ENCODE results near the gene E4F1.
"Not testable (repeated sequence)": the region's sequence is repeated elsewhere in the genome, so short reads cannot be mapped to it uniquely, and the experiment has no call there.

Gene E4F1

GRCh38 chr16:2250652-2251295 lies 27.4 kb downstream of the E4F1 start:
- DNase-seq: no peak

- peak; percentile 65 for DNase-seq
Measured at GRCh38 chr16:2251296-2252111, 28.1 kb downstream of the E4F1 start, which contains the start of gene ECI1. Gene ECI1, minus strand, starts transcription at chr16:2251587. Its CDS starts 21 bp downstream, at chr16:2251566.

DNA sequence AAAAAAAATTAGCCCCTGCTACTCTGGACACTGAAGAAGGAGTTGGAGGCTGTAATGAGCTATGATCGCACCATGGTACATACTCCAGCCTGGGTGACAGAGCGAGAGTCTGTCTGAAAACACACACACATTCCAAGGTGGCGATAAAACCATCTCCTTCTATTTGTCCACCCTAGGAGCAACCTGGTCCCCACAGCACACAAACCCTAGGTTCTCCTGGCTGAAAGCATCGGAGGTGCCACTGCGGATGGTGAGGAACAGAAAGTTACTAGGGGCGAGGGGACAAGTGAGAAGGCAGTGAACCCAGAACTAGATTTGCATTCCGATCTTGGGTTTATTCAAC lies 29.4 kb downstream of the E4F1 start:
- no peak for DNase-seq

- no peak for DNase-seq
Measured at GRCh38 chr16:2253293-2253692, 29.9 kb downstream of the E4F1 start.

DNA sequence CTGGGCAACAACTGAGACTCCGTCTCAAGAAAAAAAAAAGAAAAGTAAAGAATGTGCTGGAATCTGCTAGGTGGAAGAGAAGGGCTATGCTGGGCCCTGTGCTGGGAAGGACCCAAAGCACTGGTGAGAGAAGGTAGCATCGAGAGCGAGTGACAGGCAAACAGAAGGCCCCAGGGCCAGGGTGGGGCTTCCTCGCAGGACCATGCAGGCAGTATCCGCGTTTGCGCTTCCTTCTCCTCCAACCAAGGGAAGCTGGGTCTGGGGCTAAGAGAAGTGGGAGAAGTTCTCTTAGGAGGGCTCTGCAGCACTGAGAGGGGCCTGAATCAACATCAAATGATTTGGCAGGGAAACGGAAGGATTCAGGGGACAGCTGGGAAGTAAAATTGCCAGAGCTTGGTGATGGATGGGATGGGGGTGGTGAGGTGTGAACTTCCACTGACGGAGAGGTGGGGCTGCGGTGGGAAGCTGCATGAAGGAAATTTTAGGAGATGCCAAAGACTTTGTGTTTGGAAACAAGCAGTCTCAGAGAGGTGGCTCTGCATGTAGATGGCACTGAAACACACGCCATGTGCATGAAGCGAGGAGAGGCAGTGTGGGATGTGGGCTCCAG lies 33.2 kb downstream of the E4F1 start:
- no peak for DNase-seq

DNA sequence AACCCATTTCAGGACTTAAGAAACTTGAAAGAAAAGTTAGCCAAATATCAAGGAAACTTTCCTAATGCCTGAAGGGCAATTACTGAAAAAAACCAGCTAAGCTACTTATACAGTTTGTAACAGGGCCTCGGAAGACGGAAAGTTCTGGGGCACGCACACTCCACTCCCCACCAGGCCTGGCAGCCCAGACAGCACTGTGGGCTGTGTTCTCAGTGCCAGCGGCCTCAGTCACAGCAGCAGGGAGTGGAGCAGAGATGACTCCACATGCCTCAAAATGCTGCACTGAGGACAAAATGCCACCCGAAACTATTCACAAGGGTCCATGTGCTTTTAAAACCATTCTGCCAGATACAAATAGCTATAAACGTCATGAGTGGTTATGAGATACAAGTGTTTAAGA lies 34.3 kb downstream of the E4F1 start:
- DNase-seq: no peak

DNA sequence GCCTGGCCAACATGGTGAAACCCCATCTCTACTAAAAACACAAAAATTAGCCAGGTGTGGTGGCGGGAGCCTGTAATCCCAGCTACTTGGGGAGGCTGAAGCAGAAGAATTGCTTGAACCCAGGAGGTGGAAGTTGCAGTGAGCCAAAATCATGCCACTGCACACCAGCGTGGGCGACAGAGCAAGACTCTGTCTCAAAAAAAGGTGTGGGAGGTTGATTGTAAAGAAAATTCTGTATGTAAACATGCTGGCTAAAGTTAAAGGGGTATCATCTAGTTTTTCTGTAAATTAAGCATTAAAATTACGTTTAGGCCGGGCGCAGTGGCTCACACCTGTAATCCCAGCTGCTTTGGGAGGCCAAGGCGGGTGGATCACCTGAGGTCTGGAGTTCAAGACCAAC lies 35.1 kb downstream of the E4F1 start:
- not testable (repeated sequence) for DNase-seq

- DNase-seq: no peak
Measured at GRCh38 chr16:2260250-2260649, 36.9 kb downstream of the E4F1 start.

DNA sequence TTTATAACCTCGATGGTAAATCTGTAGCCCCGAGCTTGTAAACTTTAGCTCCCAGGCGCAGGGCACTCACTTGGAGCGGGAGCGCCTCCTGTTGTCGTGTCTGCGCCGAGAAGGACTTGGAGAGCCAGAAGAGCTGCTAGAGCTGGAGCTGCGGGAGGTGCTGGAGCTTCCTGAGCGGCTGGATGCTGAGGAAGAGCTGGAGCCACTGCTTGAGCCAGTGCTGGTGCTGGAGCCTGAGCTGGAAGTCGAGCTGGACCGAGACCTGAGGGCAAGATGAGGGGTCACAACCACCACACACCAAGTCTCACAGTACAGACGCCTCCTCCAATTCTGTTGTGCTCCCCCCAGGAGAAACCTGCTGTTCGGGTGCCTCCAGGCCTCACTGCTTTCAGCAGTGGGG lies 39.6 kb downstream of the E4F1 start:
- DNase-seq: not testable (repeated sequence)

DNA sequence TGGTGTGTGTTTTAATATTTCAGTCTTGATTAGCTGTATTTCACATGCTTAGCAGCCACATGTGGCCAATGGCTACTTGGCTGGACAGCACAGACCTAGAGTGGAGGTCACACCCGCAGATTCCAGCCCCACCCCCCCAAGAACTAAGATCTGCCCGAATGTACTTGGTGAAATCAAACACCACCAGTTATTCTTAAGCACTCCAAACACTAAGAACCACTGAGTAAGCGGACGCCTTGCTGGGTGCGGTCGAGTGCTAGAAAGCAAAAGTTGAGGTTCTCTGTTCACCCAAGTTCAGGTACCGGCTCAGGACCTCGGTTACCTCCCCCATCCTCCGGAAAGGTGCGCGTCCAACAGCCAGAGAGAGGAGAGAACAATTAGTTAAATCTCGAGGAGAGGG lies 43.5 kb downstream of the E4F1 start:
- DNase-seq: not testable (repeated sequence)

DNA sequence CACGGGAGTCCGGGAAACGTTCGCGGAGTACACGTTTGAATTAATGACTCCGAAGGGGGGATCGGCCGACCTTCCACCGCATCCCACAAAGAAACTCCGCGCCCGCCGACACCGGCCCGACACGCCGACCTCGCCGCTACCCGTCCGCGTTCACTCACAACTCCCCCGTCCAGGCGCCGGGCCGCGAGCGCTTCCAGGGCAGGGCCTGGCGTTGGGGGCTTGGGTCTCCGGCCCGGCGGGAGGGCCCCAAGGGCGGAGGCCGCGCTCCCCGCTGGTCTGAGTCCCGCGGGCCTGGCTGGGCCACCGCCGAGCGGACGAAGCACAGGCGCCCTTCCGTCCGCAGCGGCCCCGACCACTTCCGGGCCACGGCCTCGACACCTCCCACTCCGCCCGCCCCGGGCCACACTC lies 44.1 kb downstream of the E4F1 start:
- DNase-seq: not testable (repeated sequence)

DNA sequence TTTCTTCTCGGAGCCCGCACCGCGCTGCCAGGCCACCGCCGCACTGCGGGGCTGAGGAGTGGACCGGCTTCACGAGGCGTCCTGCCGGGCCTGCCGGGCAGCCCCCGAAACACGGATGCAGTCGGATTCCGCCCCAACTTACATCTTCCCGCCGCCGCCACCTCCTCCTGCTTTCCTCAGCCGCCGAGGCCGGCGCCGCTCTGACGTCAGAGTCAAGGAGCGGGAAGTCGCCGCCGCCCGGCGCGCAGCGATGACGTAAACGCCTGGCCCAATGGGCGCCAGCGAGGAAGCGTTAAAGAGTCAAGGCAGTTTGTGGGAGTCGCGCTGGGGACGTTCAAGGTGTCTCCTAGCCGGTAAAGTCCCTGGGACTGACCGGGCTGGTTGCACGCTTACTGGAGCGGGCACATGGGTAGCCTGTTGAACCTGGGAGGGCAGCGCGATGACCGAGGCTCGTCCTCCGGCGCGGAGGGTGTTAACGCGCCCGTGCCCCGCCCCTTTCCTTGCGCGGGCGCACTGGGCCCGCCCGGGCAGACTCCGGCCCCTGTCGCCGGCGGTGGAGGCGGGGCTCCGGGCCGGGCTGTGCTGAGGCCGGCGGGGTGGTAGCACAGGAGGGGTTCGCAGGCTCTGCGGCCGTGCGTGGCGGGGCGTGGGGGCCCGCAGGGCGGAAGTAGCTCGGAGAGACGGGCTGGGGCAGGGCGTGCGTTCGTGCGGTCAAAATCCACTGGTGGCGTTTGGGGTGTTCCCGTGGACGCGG lies 44.7 kb downstream of the E4F1 start, which contains the start of gene RNPS1:
Gene RNPS1 (minus strand): TSS at position 214 of the 754 bp plus-strand sequence. CDS start 3,483 bp downstream, outside the sequence.
- DNase-seq: peak; percentile 71

DNA sequence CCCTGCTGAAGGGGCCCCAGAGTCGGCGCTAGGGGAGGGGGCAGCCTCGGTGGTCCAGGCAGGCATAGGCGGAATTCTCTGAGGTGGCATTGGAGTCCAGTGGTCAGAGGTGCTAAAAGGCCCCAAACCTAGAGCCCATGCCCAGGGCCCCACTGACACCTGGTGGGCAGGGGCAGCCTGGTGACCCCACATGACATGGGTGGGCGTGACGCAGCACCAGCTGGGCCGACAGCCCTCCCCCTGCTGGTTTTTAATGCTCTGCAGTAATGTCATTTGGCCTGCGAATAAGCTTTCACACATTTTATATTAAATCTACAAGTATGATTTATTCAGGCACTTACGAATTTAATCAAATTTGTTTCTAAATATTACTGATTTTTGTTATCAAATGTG lies 46.7 kb downstream of the E4F1 start:
- no peak for DNase-seq

- no peak for DNase-seq
Measured at GRCh38 chr16:2270588-2271470, 47.4 kb downstream of the E4F1 start.

- DNase-seq: no peak
Measured at GRCh38 chr16:2271848-2272461, 48.6 kb downstream of the E4F1 start.

DNA sequence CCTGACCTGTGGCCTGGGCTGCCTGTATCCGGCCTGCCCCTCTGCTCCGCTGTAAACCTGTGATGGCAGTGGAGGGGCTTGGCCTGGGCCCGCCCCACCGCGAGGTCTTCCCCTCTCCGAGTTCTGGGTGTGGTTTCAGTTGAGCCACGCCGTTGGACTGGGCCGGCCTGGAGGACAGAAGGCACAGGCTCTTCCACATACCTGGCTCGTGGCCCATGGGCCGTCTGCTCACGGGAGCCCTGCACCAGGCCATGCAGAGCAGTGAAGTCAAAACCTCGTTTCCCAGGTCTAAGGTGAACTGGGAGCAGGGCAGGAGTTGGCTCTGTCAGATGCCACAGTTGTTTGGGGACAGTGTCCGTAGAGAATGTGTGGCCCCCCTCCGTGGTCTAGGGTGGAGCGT lies 50.1 kb downstream of the E4F1 start:
- no peak for DNase-seq

GRCh38 chr16:2273931-2274330 lies 50.5 kb downstream of the E4F1 start:
- DNase-seq: no peak

DNA sequence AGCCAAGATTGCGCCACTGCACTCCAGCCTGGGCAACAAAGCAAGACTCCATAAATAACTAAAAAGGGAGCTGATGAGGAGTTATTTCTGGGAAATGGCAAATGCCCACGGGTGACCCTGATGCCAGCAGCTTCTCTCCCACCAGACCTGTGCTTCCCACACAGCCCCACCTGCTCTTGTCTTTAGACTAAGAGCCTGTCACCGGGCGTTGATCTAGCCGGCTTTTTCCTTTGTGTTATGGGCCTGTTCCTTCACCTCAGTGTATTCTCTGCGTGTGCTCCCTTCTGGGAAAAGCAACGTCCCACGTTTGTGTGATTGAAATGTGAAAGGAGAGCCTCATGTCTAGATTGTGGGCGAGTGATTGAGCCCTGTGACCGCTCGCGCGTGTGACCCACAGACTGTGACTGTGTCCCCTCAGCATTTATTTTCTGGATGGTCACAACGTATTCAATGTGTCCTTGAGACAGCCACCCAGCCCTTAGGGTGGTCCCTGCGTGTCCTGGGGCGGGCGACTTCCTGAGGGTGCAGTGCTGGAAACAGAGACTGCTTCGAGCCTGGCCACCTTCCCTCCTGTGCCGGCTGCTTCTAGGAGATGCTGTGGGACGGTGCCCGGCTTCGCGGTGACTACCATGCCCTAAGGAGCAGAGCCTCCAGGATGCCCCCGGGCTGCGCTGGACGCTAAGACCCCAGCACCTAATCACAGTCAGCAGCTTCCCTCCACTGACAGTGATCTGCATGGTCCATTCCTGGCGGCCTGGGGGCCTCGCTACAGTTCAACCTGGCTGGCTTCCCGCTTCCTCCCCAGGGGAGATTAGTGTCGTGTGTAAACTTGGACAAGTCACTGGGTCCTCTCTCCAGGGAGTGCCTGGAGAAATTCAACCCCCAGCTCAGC lies 52.3 kb downstream of the E4F1 start:
- DNase-seq: no peak

DNA sequence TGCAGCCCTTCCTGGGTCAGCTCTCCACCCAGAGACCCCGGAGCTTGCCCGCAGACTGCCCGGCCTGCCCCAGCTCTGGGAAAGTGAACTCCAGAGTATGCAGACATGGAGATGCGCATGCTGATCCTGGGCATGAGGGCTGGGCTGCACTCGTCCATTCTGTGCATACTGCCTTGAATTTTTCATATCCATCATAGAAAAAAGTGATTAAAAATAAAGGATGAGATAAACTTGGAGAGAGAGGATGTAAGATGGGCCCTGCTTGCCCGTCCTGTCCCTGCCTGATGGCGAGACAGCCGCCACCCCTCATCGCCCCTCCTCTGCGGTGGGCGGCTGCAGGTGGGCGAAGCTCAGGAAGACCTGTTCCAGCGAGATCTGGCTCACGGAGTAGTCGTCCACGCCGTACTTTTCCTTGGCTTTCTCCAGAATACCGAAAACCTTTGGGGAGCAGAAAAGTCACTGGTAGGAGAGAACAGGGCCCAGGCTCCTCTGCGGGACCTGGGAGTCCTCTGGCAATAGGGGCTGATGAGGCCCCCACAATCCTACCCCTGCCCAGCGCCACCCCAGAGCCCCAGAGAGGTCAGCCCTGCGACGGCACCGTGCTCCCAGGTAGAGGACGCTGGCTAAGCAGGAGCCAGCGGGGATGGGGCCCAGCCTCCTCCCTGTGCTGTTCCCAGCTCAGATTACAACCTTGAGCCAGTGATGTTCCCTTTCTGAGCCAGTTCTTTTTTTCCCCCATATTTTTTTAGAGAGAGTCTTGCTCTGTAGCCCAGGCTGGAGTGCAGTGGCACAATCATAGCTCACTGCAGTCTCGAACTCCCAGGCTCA lies 53.2 kb downstream of the E4F1 start:
- no peak for DNase-seq
